IMR-90 (cell line): ENCODE data around the gene PEX26. TPM values are rescaled to one million over a fixed set of nuclear protein-coding genes. Genes with fewer than 3 reads are reported as not detected.

ENCODE experiments used
- ATAC-seq: fragments of 200-7000 bp; cut with Tn5 transposase; 2 replicates; pipeline ENCODE4 v1.9.1; 2020; ENCODE audit warnings: low read depth, mild to moderate bottlenecking, moderate library complexity
- BruUV-seq: library from RNA; stranded (reverse); fragments of 400-500 nt; replicated peaks from 2 replicates; lab custom pipeline; 2021; lab: Mats Ljungman, UMichigan
- CTCF ChIA-PET: fragments of 300-600 bp; formaldehyde crosslinking; extraction: SDS; loops from one replicate; lab custom pipeline; 2021; ENCODE audit warnings: antibody characterized with exemption; lab: Yijun Ruan, JAX
- POLR2A ChIA-PET: fragments of 300-600 bp; sonication (Branson Sonifier 250); formaldehyde crosslinking; loops from one replicate; lab custom pipeline; 2022; ENCODE audit warnings: antibody characterized with exemption; ENCODE audit not compliant: unreplicated experiment; lab: Charles Lee
- DNase-seq: peaks from one replicate; pipeline ENCODE4 v3.0.0; 2013
- H2AFZ ChIP-seq: replicated peaks from 2 replicates; pipeline ENCODE3; 2013; ENCODE audit warnings: low read length, mild to moderate bottlenecking; ENCODE audit not compliant: poor library complexity
- H2AK5ac ChIP-seq: 2 replicates; pipeline ENCODE4 v1.6.1; 2013; ENCODE audit warnings: low read depth, low read length, inconsistent platforms
- H2AK9ac ChIP-seq: replicated peaks from 2 replicates; pipeline ENCODE3; 2013; ENCODE audit warnings: mild to moderate bottlenecking, low read depth, low read length, moderate library complexity; ENCODE audit not compliant: poor library complexity
- H2BK120ac ChIP-seq: 2 replicates; pipeline ENCODE4 v1.6.1; 2013; ENCODE audit warnings: low read depth, low read length, inconsistent platforms
- H2BK15ac ChIP-seq: 3 replicates; pipeline ENCODE4 v1.6.1; 2013; ENCODE audit warnings: low read depth, low read length, inconsistent platforms
- H2BK20ac ChIP-seq: 2 replicates; pipeline ENCODE4 v1.6.1; 2013; ENCODE audit warnings: low read depth, mild to moderate bottlenecking, inconsistent platforms, low read length, moderate library complexity
- H2BK5ac ChIP-seq: 2 replicates; pipeline ENCODE4 v1.6.1; 2013; ENCODE audit warnings: mild to moderate bottlenecking, low read depth, low read length, inconsistent platforms; ENCODE audit not compliant: poor library complexity, severe bottlenecking
- H3K14ac ChIP-seq: replicated peaks from 2 replicates; pipeline ENCODE4 v1.6.1; 2013; ENCODE audit warnings: low read depth, low read length, inconsistent platforms
- H3K18ac ChIP-seq: 2 replicates; pipeline ENCODE4 v1.6.1; 2013; ENCODE audit warnings: low read depth, low read length, control low read depth
- H3K23ac ChIP-seq: 2 replicates; pipeline ENCODE4 v1.6.1; 2013; ENCODE audit warnings: low read depth, low read length, inconsistent platforms
- H3K27ac ChIP-seq: 2 replicates; pipeline ENCODE4 v1.5.1; 2013; ENCODE audit warnings: mild to moderate bottlenecking, control low read depth, low read length; ENCODE audit not compliant: insufficient read depth
- H3K27me3 ChIP-seq: 2 replicates; pipeline ENCODE4 v1.6.1; 2013; ENCODE audit warnings: low read length; ENCODE audit not compliant: control insufficient read depth, insufficient read depth
- H3K36me3 ChIP-seq: 2 replicates; pipeline ENCODE4 v1.6.1; 2013; ENCODE audit warnings: low read length, mixed read lengths; ENCODE audit not compliant: control insufficient read depth, insufficient read depth
- H3K4ac ChIP-seq: 2 replicates; pipeline ENCODE4 v1.6.1; 2013; ENCODE audit warnings: low read depth, low read length, inconsistent platforms
- H3K4me1 ChIP-seq: 2 replicates; pipeline ENCODE4 v1.6.1; 2013; ENCODE audit warnings: low read length, mixed read lengths; ENCODE audit not compliant: control insufficient read depth, insufficient read depth
- H3K4me2 ChIP-seq: 2 replicates; pipeline ENCODE4 v1.6.1; 2013; ENCODE audit warnings: low read depth, mild to moderate bottlenecking, control low read depth, low read length, moderate library complexity
- H3K4me3 ChIP-seq: 2 replicates; pipeline ENCODE4 v1.5.1; 2013; ENCODE audit warnings: low read depth, mild to moderate bottlenecking, control low read depth, low read length, moderate library complexity; ENCODE audit not compliant: insufficient read depth
- H3K56ac ChIP-seq: 2 replicates; pipeline ENCODE4 v1.6.1; 2013; ENCODE audit warnings: low read length, inconsistent platforms; ENCODE audit not compliant: insufficient read depth; ENCODE audit errors: extremely low read depth
- H3K79me1 ChIP-seq, 2 experiments: 2 replicates each; pipeline ENCODE4 v1.6.1; 2013; ENCODE audit warnings: low read length in 2 of 2, inconsistent platforms in 1 of 2, low read depth in 1 of 2
- H3K9ac ChIP-seq: 2 replicates; pipeline ENCODE4 v1.6.1; 2013; ENCODE audit warnings: low read depth, low read length, control low read depth
- H3K9me1 ChIP-seq: 2 replicates; pipeline ENCODE4 v1.6.1; 2013; ENCODE audit warnings: low read length, inconsistent platforms; ENCODE audit not compliant: insufficient read depth
- H3K9me3 ChIP-seq: 2 replicates; pipeline ENCODE4 v1.6.1; 2013; ENCODE audit warnings: low read length; ENCODE audit not compliant: control insufficient read depth, insufficient read depth
- H4K20me1 ChIP-seq: 2 replicates; pipeline ENCODE4 v1.6.1; 2013; ENCODE audit warnings: low read length, inconsistent platforms; ENCODE audit not compliant: insufficient read depth
- H4K5ac ChIP-seq: 2 replicates; pipeline ENCODE4 v1.6.1; 2013; ENCODE audit warnings: mild to moderate bottlenecking, low read depth, low read length, control low read depth
- H4K8ac ChIP-seq, 2 experiments: 2 replicates each; pipeline ENCODE4 v1.6.1; 2013; ENCODE audit warnings: low read depth in 2 of 2, low read length in 2 of 2, control low read depth in 1 of 2, inconsistent platforms in 1 of 2
- H4K91ac ChIP-seq: 2 replicates; pipeline ENCODE4 v1.6.1; 2013; ENCODE audit warnings: low read depth, low read length, inconsistent platforms; ENCODE audit not compliant: insufficient read depth
- BHLHE40 ChIP-seq: fragments of 150-350 bp; IDR thresholded peaks from 2 replicates; pipeline ENCODE4 v1.6.1; 2016; ENCODE audit warnings: mild to moderate bottlenecking, low read depth, low read length
- CHD1 ChIP-seq: IDR thresholded peaks from 2 replicates; pipeline ENCODE4 v1.6.1; 2012; ENCODE audit warnings: low read depth, low read length, improper control_type of control experiment
- ELK1 ChIP-seq: fragments of 150-350 bp; IDR thresholded peaks from 2 replicates; pipeline ENCODE4 v1.6.1; 2016; ENCODE audit warnings: low read depth, mild to moderate bottlenecking, low read length, moderate library complexity, borderline replicate concordance
- FOS ChIP-seq: fragments of 150-350 bp; IDR thresholded peaks from 2 replicates; pipeline ENCODE4 v1.6.1; 2016; ENCODE audit warnings: low read depth, low read length
- NFE2L2 ChIP-seq: fragments of 150-350 bp; IDR thresholded peaks from 2 replicates; pipeline ENCODE4 v1.6.1; 2016; ENCODE audit warnings: low read depth, mild to moderate bottlenecking, low read length
- RFX5 ChIP-seq: IDR thresholded peaks from 2 replicates; pipeline ENCODE4 v1.8.0; 2012; ENCODE audit warnings: low read depth, mild to moderate bottlenecking, low read length, moderate library complexity
- SMC3 ChIP-seq: fragments of 150-350 bp; IDR thresholded peaks from 2 replicates; pipeline ENCODE4 v1.6.1; 2016; ENCODE audit warnings: low read depth, mild to moderate bottlenecking, antibody characterized with exemption, low read length, moderate library complexity
- WGBS, 2 experiments: methylation state at CpG; one replicate each; pipeline versions ENCODE4 v1.1.5 to v1.1.7; 2013; ENCODE audit warnings: missing lambda C conversion rate in 2 of 2; ENCODE audit not compliant: insufficient read length in 1 of 2; ENCODE audit errors: extremely low coverage in 2 of 2; 5-methylcytosine and 5-hydroxymethylcytosine counted together
- dilution Hi-C: fragments of 300-500 bp; cut with HindIII; formaldehyde crosslinking; loops from one replicate; pipeline ENCODE4 v1.14.3; 2018; ENCODE audit warnings: low sequenced_read_pairs; ENCODE audit not compliant: unreplicated experiment
- in situ Hi-C: fragments of 300-500 bp; cut with MboI; formaldehyde crosslinking; loops from 3 replicates; pipeline ENCODE4 v1.14.3; 2019; ENCODE audit warnings: low sequenced_read_pairs, inconsistent platforms, mixed read lengths
- intact Hi-C: fragments of 100-400 bp; cut with micrococcal nuclease; formaldehyde crosslinking; loops from 2 replicates; pipeline ENCODE4 v1.10.0; 2022
- polyA plus RNA-seq, 3 experiments: library from polyadenylated mRNA; depleted of rRNA; stranded (reverse); fragments of >200 nt; gene quantifications; 2 replicates each; pipeline ENCODE4 v1.2.3, GENCODE V29; 2012; ENCODE audit warnings: low replicate concordance in 1 of 3
- total RNA-seq: library from RNA; depleted of rRNA; stranded (reverse); fragments of >200 nt; gene quantifications from 2 replicates; pipeline ENCODE4 v1.2.3, GENCODE V29; 2012

PEX26 gene
- total and polyA plus RNA-seq, 2 of the 4 experiments (the other 2 are of a cell fraction), result 12.2 to 18.5 TPM

DNA sequence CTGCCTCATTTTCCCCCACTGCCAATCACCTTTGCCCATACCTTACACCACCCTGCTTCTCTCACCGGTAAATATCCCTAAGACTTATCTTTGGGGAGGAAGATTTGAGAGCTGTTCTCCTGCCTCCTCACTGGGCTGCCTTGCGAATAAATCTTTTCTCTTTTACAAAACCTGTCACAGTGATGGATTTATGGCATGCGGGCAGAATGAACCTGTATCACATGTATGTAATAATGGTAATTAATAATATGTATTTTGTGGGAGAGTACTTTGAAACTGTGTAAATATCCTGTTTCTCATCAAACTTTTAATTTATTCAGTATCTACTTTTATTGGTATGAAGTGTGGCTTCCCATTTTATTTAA is 68.6 kb downstream of the PEX26 start:
- H3K9ac ChIP-seq, result no peak overlapping the region
- peaks cover 1 to 4% of the 10 kb centered on the region in 2 experiments; a peak in 1 of 4 replicates for H3K79me1 ChIP-seq
- H4K20me1 ChIP-seq, result no peaks in the 10 kb centered on the region
- no peak overlapping the region for H4K8ac ChIP-seq
- DNase-seq (no peak), ATAC-seq (no peak)
- dilution Hi-C loops (no loop called here), in situ Hi-C loops (no loop called here), intact Hi-C loops (loop anchor here (5.0 kb wide), 1 partner anchor 54 kb away; no protein-coding TSS in a partner anchor)
- H3K27me3 ChIP-seq, result no peaks in the 10 kb centered on the region
- POLR2A ChIA-PET, result no interaction called here
- no peak overlapping the region for H3K14ac ChIP-seq
- no peak overlapping the region for H3K4ac ChIP-seq
- H4K91ac ChIP-seq, result no peak overlapping the region
- H3K23ac ChIP-seq, result no peak overlapping the region
- no peak overlapping the region for H2BK5ac ChIP-seq
- no peak overlapping the region for H3K4me3 ChIP-seq
- no peaks in the 10 kb centered on the region for H3K4me1 ChIP-seq
- H3K27ac ChIP-seq, result no peak overlapping the region
- no peak overlapping the region for H2BK15ac ChIP-seq
- no peak overlapping the region for H3K4me2 ChIP-seq
- WGBS, 2 experiments, result no CpG with 5 or more reads among the region's 3 CpGs
- H3K56ac ChIP-seq, result no peak overlapping the region
- H2AK5ac ChIP-seq, result no peak overlapping the region
- H2AK9ac ChIP-seq, result no peak overlapping the region
- H3K9me3 ChIP-seq, result no peaks in the 10 kb centered on the region
- 0 out of 2 replicates have a peak, but pooled peaks cover 2% of the 10 kb centered on the region for H3K9me1 ChIP-seq
- no peak overlapping the region for H2BK20ac ChIP-seq
- TF ChIP-seq RFX5 (no peak), CHD1 (no peak), BHLHE40 (no peak), ELK1 (no peak), NFE2L2 (no peak), FOS (no peak), SMC3 (no peak)
- no peak overlapping the region for H2AFZ ChIP-seq
- no peak overlapping the region for H3K18ac ChIP-seq
- BruUV-seq, result no TSS peak
- no peak overlapping the region for H2BK120ac ChIP-seq
- H4K5ac ChIP-seq, result no peak overlapping the region
- no peaks in the 10 kb centered on the region for H3K36me3 ChIP-seq
- CTCF ChIA-PET, result no interaction called here
